ENCODE data around the gene ARHGEF11.

- no peak for TF ChIP-seq HMGXB4 (CRISPR knock-in tag; IDR thresholded peaks at IDR 0.05)
- TF ChIP-seq E2F1 (CRISPR knock-in tag; IDR thresholded peaks at IDR 0.05), result no peak
- TF ChIP-seq CREM (CRISPR knock-in tag; IDR thresholded peaks at IDR 0.05), result no peak
- TF ChIP-seq, protein P1, sequence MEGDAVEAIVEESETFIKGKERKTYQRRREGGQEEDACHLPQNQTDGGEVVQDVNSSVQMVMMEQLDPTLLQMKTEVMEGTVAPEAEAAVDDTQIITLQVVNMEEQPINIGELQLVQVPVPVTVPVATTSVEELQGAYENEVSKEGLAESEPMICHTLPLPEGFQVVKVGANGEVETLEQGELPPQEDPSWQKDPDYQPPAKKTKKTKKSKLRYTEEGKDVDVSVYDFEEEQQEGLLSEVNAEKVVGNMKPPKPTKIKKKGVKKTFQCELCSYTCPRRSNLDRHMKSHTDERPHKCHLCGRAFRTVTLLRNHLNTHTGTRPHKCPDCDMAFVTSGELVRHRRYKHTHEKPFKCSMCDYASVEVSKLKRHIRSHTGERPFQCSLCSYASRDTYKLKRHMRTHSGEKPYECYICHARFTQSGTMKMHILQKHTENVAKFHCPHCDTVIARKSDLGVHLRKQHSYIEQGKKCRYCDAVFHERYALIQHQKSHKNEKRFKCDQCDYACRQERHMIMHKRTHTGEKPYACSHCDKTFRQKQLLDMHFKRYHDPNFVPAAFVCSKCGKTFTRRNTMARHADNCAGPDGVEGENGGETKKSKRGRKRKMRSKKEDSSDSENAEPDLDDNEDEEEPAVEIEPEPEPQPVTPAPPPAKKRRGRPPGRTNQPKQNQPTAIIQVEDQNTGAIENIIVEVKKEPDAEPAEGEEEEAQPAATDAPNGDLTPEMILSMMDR (IDR thresholded peaks at IDR 0.05), result no peak
- no peak for TF ChIP-seq ZNF219 (CRISPR knock-in tag; IDR thresholded peaks at IDR 0.05; ENCODE audit: borderline replicate concordance)
- no peak for TF ChIP-seq RORB (CRISPR knock-in tag; IDR thresholded peaks at IDR 0.05)
- no peak for TF ChIP-seq ATF3 (CRISPR knock-in tag; conservative IDR thresholded peaks at IDR 0.05)
- TF ChIP-seq ETV6 (CRISPR knock-in tag; IDR thresholded peaks at IDR 0.05), result no peak
- TF ChIP-seq, protein P2, sequence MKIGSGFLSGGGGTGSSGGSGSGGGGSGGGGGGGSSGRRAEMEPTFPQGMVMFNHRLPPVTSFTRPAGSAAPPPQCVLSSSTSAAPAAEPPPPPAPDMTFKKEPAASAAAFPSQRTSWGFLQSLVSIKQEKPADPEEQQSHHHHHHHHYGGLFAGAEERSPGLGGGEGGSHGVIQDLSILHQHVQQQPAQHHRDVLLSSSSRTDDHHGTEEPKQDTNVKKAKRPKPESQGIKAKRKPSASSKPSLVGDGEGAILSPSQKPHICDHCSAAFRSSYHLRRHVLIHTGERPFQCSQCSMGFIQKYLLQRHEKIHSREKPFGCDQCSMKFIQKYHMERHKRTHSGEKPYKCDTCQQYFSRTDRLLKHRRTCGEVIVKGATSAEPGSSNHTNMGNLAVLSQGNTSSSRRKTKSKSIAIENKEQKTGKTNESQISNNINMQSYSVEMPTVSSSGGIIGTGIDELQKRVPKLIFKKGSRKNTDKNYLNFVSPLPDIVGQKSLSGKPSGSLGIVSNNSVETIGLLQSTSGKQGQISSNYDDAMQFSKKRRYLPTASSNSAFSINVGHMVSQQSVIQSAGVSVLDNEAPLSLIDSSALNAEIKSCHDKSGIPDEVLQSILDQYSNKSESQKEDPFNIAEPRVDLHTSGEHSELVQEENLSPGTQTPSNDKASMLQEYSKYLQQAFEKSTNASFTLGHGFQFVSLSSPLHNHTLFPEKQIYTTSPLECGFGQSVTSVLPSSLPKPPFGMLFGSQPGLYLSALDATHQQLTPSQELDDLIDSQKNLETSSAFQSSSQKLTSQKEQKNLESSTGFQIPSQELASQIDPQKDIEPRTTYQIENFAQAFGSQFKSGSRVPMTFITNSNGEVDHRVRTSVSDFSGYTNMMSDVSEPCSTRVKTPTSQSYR (CRISPR knock-in tag; IDR thresholded peaks at IDR 0.05), result no peak
Observed at GRCh38 chr1:156942176-156942575, 103.4 kb downstream of the ARHGEF11 start.
